Pancreas (tissue), 10 donors: ENCODE measurements around the gene GAB1. TPM values are rescaled to one million over a fixed set of nuclear protein-coding genes. Genes with fewer than 3 reads are reported as not detected.

Experiments
- ATAC-seq, 4 donors: fragments of 200-7000 bp; cut with Tn5 transposase; one replicate each; pipeline versions ENCODE4 v1.8.0 to v1.9.1; 2020; ENCODE audit warnings: mild to moderate bottlenecking in 4 of 4, moderate library complexity in 4 of 4
- DNase-seq, 6 donors: peaks; one replicate each; pipeline ENCODE4 v3.0.0-alpha.2; 2020
- FAIRE-seq: peaks from 2 replicates; lab custom pipeline; 2012; peaks lifted over from hg19 to GRCh38; lab: Jason Lieb, UNC
- H3K27ac ChIP-seq, 4 donors: fragments of 200-600 bp; sonication (generic); 1 replicate in 3 of 4; 2 replicates in 1 of 4; pipeline versions ENCODE4 v1.5.0 to v1.8.0; 2020
- H3K27me3 ChIP-seq, 4 donors: fragments of 200-600 bp; one replicate each; pipeline ENCODE4 v1.8.0; 2021
- H3K36me3 ChIP-seq, 3 donors: fragments of 200-600 bp; sonication (generic) in 1 of 3; one replicate each; pipeline versions ENCODE4 v1.5.0 to v1.8.0; 2020 to 2021
- H3K4me1 ChIP-seq, 3 donors: fragments of 200-600 bp; one replicate each; pipeline ENCODE4 v1.8.0; 2021
- H3K4me3 ChIP-seq, 4 donors: fragments of 200-600 bp; sonication (generic) in 2 of 4; one replicate each; pipeline versions ENCODE4 v1.5.0 to v1.8.0; 2020 to 2021
- H3K9me3 ChIP-seq, 4 donors: fragments of 200-600 bp; one replicate each; pipeline ENCODE4 v1.8.0; 2021
- WGBS, 2 donors: extraction: QIAGEN DNeasy Blood & Tissue Kit; methylation state at CpG; one replicate each; pipeline ENCODE4 v1.1.7; 2013; 5-methylcytosine and 5-hydroxymethylcytosine counted together
- intact Hi-C, 3 donors: fragments of 100-400 bp; cut with DNase I; formaldehyde crosslinking; loops; one replicate each; pipeline versions ENCODE4 v1.11.1 to v1.14.2; 2022
- polyA plus RNA-seq, 2 donors: library from polyadenylated mRNA; stranded (reverse); fragments of 200-250 nt; gene quantifications; one replicate each; pipeline ENCODE4 v1.2.3, GENCODE V29; 2013
- total RNA-seq, 6 donors: library from RNA; stranded (reverse); fragmentation: NEBNext Ultra II Directional in 4 of 6; extraction: Animal tissue kit (Norgen Biotek cat#: 25700) in 4 of 6; gene quantifications; one replicate each; pipeline versions ENCODE4 v1.2.1 to v1.2.4, GENCODE V29; 2021 to 2023
- TF ChIP-seq, protein P1 (sequence below), 4 donors: fragments of 200-600 bp; sonication (generic) in 3 of 4; IDR thresholded peaks; one replicate each; pipeline versions ENCODE4 v1.5.0 to v1.8.0; 2021; ENCODE audit warnings: antibody characterized with exemption in 4 of 4
- donor health status: healthy with polysubstance abuse.
- donor health status: DM: no; HTN: no; CAD: no; lungs with moderate emphysema.
- donor health status: DM: no; HTN: no; CAD: no.
- donor health status: control.
- donor health status: control.
- donor health status: Bipolar disorder and iron deficiency.
- donor health status: DM: yes; HTN: yes; CAD: no.
- donor health status: DM: no; HTN: no; CAD: no.
- donor health status: DM: no; HTN: no; CAD: no.
- donor health status: DM: yes; HTN: yes; CAD: no.

Gene GAB1
- total and polyA plus RNA-seq, 8 donors, result 3.0 to 21.2 (median 9.9) TPM

- TF ChIP-seq, protein P1, sequence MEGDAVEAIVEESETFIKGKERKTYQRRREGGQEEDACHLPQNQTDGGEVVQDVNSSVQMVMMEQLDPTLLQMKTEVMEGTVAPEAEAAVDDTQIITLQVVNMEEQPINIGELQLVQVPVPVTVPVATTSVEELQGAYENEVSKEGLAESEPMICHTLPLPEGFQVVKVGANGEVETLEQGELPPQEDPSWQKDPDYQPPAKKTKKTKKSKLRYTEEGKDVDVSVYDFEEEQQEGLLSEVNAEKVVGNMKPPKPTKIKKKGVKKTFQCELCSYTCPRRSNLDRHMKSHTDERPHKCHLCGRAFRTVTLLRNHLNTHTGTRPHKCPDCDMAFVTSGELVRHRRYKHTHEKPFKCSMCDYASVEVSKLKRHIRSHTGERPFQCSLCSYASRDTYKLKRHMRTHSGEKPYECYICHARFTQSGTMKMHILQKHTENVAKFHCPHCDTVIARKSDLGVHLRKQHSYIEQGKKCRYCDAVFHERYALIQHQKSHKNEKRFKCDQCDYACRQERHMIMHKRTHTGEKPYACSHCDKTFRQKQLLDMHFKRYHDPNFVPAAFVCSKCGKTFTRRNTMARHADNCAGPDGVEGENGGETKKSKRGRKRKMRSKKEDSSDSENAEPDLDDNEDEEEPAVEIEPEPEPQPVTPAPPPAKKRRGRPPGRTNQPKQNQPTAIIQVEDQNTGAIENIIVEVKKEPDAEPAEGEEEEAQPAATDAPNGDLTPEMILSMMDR (IDR thresholded peaks at IDR 0.05), result no peak
- H3K36me3 ChIP-seq, result peaks cover 0 to 6% (median 0%) of the 10 kb centered on the region in 3 donors
- H3K4me1 ChIP-seq, result no peaks in the 10 kb centered on the region
- intact Hi-C loops, result no loop called here
- no peak overlapping the region for H3K4me3 ChIP-seq
- ATAC-seq (no peak), FAIRE-seq (no peak), DNase-seq (no peak)
- H3K9me3 ChIP-seq, result no peaks in the 10 kb centered on the region
- no peaks in the 10 kb centered on the region for H3K27me3 ChIP-seq
- no peak overlapping the region for H3K27ac ChIP-seq
Observed at GRCh38 chr4:143441109-143441508, 104.4 kb downstream of the GAB1 start.

- no peaks in the 10 kb centered on the region for H3K4me1 ChIP-seq
- 74 to 77% methylated on average over 4 of the region's 4 CpGs for whole genome bisulfite sequencing, 2 donors
- peaks cover 0 to 6% (median 0%) of the 10 kb centered on the region in 3 donors for H3K36me3 ChIP-seq
- FAIRE-seq (no peak), ATAC-seq (no peak), DNase-seq (no peak)
- intact Hi-C loops, result no loop called here
- TF ChIP-seq, protein P1 (IDR thresholded peaks at IDR 0.05), result no peak
- no peak overlapping the region for H3K27ac ChIP-seq
- no peak overlapping the region for H3K4me3 ChIP-seq
- H3K27me3 ChIP-seq, result no peaks in the 10 kb centered on the region
- H3K9me3 ChIP-seq, result no peaks in the 10 kb centered on the region
Observed at GRCh38 chr4:143441678-143442077, 105.0 kb downstream of the GAB1 start.

- intact Hi-C loops, result no loop called here
- DNase-seq, result no peak
- ATAC-seq, result no peak
- Histone ChIP-seq H3K27ac (no peak overlapping the region), H3K9me3 (no peaks in the 10 kb centered on the region), H3K4me3 (no peak overlapping the region), H3K36me3 (peaks cover 0 to under 1% (median 0%) of the 10 kb centered on the region in 3 donors), H3K4me1 (no peaks in the 10 kb centered on the region), H3K27me3 (no peaks in the 10 kb centered on the region)
- TF ChIP-seq, protein P1 (IDR thresholded peaks at IDR 0.05), result no peak
- no peak for FAIRE-seq
- 45 to 52% methylated on average over 1 of the region's 1 CpG for WGBS, 2 donors
Observed at GRCh38 chr4:143443728-143444127, 107.1 kb downstream of the GAB1 start.

GRCh38 chr4:143451186-143451585 is 114.5 kb downstream of the GAB1 start:
- WGBS, 2 donors, result 83 to 92% methylated on average over 4 of the region's 4 CpGs
- H3K4me3 ChIP-seq, result no peak overlapping the region
- TF ChIP-seq, protein P1 (IDR thresholded peaks at IDR 0.05), result no peak
- H3K4me1 ChIP-seq, result no peaks in the 10 kb centered on the region
- no peaks in the 10 kb centered on the region for H3K27me3 ChIP-seq
- DNase-seq (no peak), ATAC-seq (no peak), FAIRE-seq (no peak)
- no peak overlapping the region for H3K27ac ChIP-seq
- no peaks in the 10 kb centered on the region for H3K36me3 ChIP-seq
- H3K9me3 ChIP-seq, result no peaks in the 10 kb centered on the region
- intact Hi-C loops, result no loop called here

GRCh38 chr4:143455211-143455610 is 118.5 kb downstream of the GAB1 start:
- Histone ChIP-seq H3K27ac (no peak overlapping the region), H3K36me3 (no peaks in the 10 kb centered on the region), H3K4me1 (no peaks in the 10 kb centered on the region), H3K9me3 (no peaks in the 10 kb centered on the region), H3K27me3 (no peaks in the 10 kb centered on the region), H3K4me3 (no peak overlapping the region)
- no peak for FAIRE-seq
- 39 to 51% methylated on average over 3 of the region's 3 CpGs for WGBS, 2 donors
- intact Hi-C loops, result no loop called here
- TF ChIP-seq, protein P1 (IDR thresholded peaks at IDR 0.05), result no peak
- no peak for ATAC-seq
- no peak for DNase-seq
